ENCODE measurements around the gene UBE2D4. TPM values are rescaled to one million over a fixed set of nuclear protein-coding genes. Genes with fewer than 3 reads are reported as not detected.

UBE2D4 gene
- total RNA-seq: 3.8 and 5.3 TPM in 2 replicates

DNA sequence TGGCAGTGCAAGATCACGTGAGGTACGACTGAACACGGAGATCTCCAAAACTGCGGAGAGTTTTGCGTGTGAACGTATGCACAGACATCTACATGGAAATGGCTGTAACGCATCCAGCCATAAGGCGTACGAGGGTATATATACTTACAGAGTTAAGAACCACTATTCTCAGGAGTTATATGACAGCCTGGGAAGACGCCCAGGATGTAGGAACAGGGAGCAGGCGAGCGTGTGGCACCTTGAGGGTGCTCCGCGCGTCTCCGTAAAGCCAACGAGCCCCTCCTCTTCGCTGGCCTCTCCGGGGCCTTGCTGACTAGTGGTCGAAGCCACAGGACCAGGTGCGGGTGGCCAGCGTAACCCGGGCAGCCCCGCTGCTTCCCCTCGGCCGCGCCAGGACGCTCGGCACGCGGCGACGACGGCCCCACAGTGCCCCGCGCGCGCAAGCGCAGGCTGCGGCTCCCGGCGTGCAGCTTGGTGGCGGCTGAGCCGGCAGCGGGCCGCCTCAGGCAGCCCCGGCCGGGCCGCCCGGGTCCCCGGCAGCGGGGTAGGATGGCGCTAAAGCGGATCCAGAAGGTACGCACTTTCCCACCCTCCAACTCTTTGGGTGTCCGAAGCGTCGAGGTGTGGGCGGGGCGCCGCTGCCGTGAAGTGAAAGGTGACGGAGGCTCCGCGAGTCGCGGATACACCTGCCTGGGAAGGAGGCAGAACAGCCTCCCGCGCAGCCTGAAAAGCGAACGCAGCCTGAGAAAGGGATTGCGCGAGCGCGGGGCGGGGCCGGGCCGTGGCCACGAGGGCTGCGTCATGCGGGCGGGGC lies at the start of gene UBE2D4:
UBE2D4 (plus strand) TSS at position 453 of the 814 bp plus-strand sequence; CDS start at position 550, 97 bp downstream.

DNA sequence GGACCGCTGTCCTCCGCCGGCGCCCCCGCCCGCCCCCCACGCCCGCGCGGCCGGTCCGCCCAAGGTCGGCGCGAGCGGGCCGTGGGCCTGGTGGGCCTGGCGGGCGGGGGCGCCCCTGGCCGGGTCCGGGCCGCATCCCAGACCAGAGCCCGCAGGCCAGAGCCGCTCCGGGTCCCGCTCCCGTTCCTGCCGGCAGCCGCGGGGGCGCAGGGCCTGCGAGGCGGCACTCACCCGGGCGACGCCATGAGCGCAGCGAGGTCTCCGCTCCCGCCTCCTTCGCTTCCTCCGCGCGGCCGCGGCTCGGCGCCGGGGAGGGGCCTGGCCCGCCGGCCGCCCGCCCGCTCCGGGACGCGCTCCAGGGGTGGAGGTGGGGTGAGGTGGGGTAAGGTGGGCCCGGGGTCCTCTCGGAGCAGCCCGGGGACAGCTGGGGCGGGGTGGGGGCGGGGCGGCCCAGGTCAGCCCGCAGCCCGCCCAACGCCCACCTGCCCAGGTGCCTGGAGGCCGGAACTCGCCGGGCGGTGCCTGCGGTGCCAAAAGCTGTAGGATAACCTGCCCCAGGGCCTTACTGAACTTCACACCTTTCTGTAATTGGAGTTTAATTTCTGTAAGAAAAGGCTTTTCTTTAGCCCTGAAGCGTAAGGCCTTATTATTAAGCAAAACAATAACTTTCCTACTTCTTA lies 19.8 kb upstream of the UBE2D4 start, which contains the start of gene URGCP:
URGCP (minus strand) TSS at position 266 of the 680 bp plus-strand sequence; CDS start at position 245, 21 bp downstream.

DNA sequence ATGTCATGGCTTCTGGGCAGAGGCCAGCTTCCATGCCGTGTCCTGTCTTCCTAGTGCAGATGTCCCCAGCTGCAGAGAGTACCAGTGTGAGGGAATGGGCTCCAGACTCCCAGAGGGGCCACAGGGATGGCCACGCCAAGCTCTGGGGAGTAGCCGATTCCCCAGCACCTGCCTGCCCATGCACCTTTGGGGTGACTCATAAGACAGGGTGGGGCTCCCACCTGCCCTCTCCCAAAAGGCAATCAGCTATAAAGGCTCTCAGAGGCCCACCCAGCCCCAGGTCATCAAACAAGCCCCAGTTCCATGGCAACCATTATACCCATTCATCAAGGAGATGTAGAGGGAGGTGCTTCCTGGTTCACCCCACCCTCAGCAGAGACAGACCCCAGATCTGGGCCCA lies 71.3 kb downstream of the UBE2D4 start, which contains the start of gene SPDYE1:
SPDYE1 (plus strand) TSS at position 366 of the 400 bp plus-strand sequence. CDS start 2,053 bp downstream, outside the sequence.

Other genes starting within 250 kb of the UBE2D4 start
- gene COA1, start 196.9 kb upstream of the UBE2D4 start, total RNA-seq: 25.8 and 40.7 TPM in 2 replicates
- gene BLVRA, start 167.8 kb upstream of the UBE2D4 start, total RNA-seq: 22.3 and 22.8 TPM in 2 replicates
- gene MRPS24, start 56.9 kb upstream of the UBE2D4 start, total RNA-seq: 48.7 and 59.5 TPM in 2 replicates
- 20.5 and 23.1 TPM in 2 replicates for gene URGCP, start 19.8 kb upstream of the UBE2D4 start, total RNA-seq
- gene SPDYE1, start 71.5 kb downstream of the UBE2D4 start, total RNA-seq: not detected in 2 replicates
- 99.4 and 116 TPM in 2 replicates for gene DBNL, start 118.3 kb downstream of the UBE2D4 start, total RNA-seq
- gene PGAM2, start 139.1 kb downstream of the UBE2D4 start, total RNA-seq: not detected in 2 replicates
- 5.6 and 7.1 TPM in 2 replicates for gene POLM, start 156.1 kb downstream of the UBE2D4 start, total RNA-seq
- 10.2 and 14.4 TPM in 2 replicates for gene AEBP1, start 177.9 kb downstream of the UBE2D4 start, total RNA-seq
- 28.0 and 44.7 TPM in 2 replicates for gene POLD2, start 197.1 kb downstream of the UBE2D4 start, total RNA-seq
- gene MYL7, start 214.9 kb downstream of the UBE2D4 start, total RNA-seq: not detected in 2 replicates

All from dermis lymphatic vessel endothelial cell (primary cell).